Natural killer cell (primary cell): Measurements from ENCODE around the gene NEURL1B. TPM values are rescaled to one million over a fixed set of nuclear protein-coding genes. Genes with fewer than 3 reads are reported as not detected.

Source experiments
- ATAC-seq, 3 donors: fragments of 150-1000 bp in 2 of 3; fragments of 200-7000 bp in 1 of 3; cut with Tn5 transposase; 1 replicate in 1 of 3; 2 replicates in 2 of 3; pipeline ENCODE4 v1.10.0; 2021; ENCODE audit warnings: mild to moderate bottlenecking in 2 of 3, moderate library complexity in 2 of 3
- DNase-seq, 2 donors: peaks; one replicate each; pipeline versions ENCODE4 v3.0.0 to v3.0.0-alpha.2; 2013 to 2021; ENCODE audit warnings: mixed read lengths in 1 of 2
- H3K27ac ChIP-seq: one replicate; pipeline ENCODE4 v1.5.1; 2013; ENCODE audit warnings: mild to moderate bottlenecking, low read length
- H3K27me3 ChIP-seq: one replicate; pipeline ENCODE4 v1.6.1; 2013; ENCODE audit warnings: low read length; ENCODE audit not compliant: control insufficient read depth, insufficient read depth
- H3K36me3 ChIP-seq: one replicate; pipeline ENCODE4 v1.6.1; 2013; ENCODE audit warnings: low read length; ENCODE audit not compliant: control insufficient read depth, insufficient read depth
- H3K4me1 ChIP-seq: one replicate; pipeline ENCODE4 v1.6.1; 2013; ENCODE audit warnings: low read length; ENCODE audit not compliant: control insufficient read depth, insufficient read depth
- H3K4me3 ChIP-seq: one replicate; pipeline ENCODE4 v1.5.1; 2013; ENCODE audit warnings: low read length
- H3K9me3 ChIP-seq: one replicate; pipeline ENCODE4 v1.6.1; 2013; ENCODE audit warnings: low read length; ENCODE audit not compliant: control insufficient read depth, insufficient read depth
- H3K27ac Mint-ChIP-seq, 2 donors: one replicate each; pipeline ENCODE4 v1.8.0; 2022; ENCODE audit warnings: mild to moderate bottlenecking in 2 of 2, mixed read lengths in 2 of 2, moderate library complexity in 1 of 2
- H3K27me3 Mint-ChIP-seq, 2 donors: one replicate each; pipeline ENCODE4 v1.8.0; 2022; ENCODE audit warnings: low read depth in 2 of 2, mixed read lengths in 2 of 2
- H3K36me3 Mint-ChIP-seq: one replicate; pipeline ENCODE4 v1.8.0; 2022; ENCODE audit warnings: mixed read lengths
- H3K4me1 Mint-ChIP-seq, 2 donors: one replicate each; pipeline ENCODE4 v1.8.0; 2022; ENCODE audit warnings: mixed read lengths in 2 of 2
- H3K4me3 Mint-ChIP-seq: one replicate; pipeline ENCODE4 v1.8.0; 2022; ENCODE audit warnings: mild to moderate bottlenecking, moderate library complexity, mixed read lengths
- H3K9me3 Mint-ChIP-seq, 2 donors: one replicate each; pipeline ENCODE4 v1.8.0; 2022; ENCODE audit warnings: mixed read lengths in 2 of 2
- whole genome bisulfite sequencing: methylation state at CpG from one replicate; pipeline ENCODE4 v1.1.7; 2013; ENCODE audit warnings: missing lambda C conversion rate; ENCODE audit not compliant: insufficient coverage; 5-methylcytosine and 5-hydroxymethylcytosine counted together
- intact Hi-C: fragments of 100-400 bp; cut with micrococcal nuclease; formaldehyde crosslinking; loops from one replicate; pipeline ENCODE4 v1.14.2; 2022
- total RNA-seq, 4 donors: library from RNA; stranded (reverse); fragments of 120-200 nt in 1 of 4; gene quantifications; one replicate each; pipeline versions ENCODE4 v1.2.3 to v1.2.4, GENCODE V29; 2013 to 2022
- TF ChIP-seq, protein P1 (sequence below): fragments of 200-600 bp; IDR thresholded peaks from one replicate; pipeline ENCODE4 v1.8.0; 2022; ENCODE audit warnings: antibody characterized with exemption

Gene NEURL1B
- total RNA-seq, 3 donors from 2014 or later (not counting 1 experiment from before 2014, with no cell fraction given): 0.28 to 0.54 (median 0.45) TPM

DNA sequence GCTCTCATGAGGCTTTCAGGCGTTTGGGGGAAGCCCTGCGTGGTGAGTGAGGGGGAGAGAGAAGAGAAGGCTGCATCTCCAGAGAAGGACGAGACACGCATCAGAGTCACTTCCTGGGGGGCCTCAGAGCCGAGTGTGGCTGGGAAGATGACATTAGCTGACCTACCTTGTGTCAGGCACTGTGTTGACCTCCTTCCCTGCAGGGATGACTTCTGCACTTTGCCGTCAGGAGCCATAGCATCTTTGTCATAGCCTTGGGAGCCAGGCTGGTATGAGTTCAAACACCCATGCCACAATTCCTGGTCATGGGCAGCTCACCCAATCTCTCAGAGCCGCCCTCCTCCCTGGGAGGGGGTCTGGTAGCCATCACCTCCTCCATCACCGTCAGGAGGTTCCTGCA lies 17.3 kb downstream of the NEURL1B start:
- DNase-seq: no peak
- no peak overlapping the region for H3K4me3 Mint-ChIP-seq
- Histone ChIP-seq H3K36me3 (no peaks in the 10 kb centered on the region), H3K4me3 (no peak overlapping the region), H3K9me3 (peaks cover 9% of the 10 kb centered on the region), H3K27me3 (no peaks in the 10 kb centered on the region), H3K4me1 (no peaks in the 10 kb centered on the region), H3K27ac (no peak overlapping the region)
- peaks cover 3% of the 10 kb centered on the region in 2 donors for H3K9me3 Mint-ChIP-seq
- no peak overlapping the region for H3K27ac Mint-ChIP-seq
- H3K4me1 Mint-ChIP-seq: no peaks in the 10 kb centered on the region
- ATAC-seq: no peak
- TF ChIP-seq, protein P1, sequence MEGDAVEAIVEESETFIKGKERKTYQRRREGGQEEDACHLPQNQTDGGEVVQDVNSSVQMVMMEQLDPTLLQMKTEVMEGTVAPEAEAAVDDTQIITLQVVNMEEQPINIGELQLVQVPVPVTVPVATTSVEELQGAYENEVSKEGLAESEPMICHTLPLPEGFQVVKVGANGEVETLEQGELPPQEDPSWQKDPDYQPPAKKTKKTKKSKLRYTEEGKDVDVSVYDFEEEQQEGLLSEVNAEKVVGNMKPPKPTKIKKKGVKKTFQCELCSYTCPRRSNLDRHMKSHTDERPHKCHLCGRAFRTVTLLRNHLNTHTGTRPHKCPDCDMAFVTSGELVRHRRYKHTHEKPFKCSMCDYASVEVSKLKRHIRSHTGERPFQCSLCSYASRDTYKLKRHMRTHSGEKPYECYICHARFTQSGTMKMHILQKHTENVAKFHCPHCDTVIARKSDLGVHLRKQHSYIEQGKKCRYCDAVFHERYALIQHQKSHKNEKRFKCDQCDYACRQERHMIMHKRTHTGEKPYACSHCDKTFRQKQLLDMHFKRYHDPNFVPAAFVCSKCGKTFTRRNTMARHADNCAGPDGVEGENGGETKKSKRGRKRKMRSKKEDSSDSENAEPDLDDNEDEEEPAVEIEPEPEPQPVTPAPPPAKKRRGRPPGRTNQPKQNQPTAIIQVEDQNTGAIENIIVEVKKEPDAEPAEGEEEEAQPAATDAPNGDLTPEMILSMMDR: no peak
- intact Hi-C loops: no loop called here
- no peaks in the 10 kb centered on the region for H3K27me3 Mint-ChIP-seq
- WGBS: 61% methylated on average over 8 of the region's 8 CpGs
- no peaks in the 10 kb centered on the region for H3K36me3 Mint-ChIP-seq

DNA sequence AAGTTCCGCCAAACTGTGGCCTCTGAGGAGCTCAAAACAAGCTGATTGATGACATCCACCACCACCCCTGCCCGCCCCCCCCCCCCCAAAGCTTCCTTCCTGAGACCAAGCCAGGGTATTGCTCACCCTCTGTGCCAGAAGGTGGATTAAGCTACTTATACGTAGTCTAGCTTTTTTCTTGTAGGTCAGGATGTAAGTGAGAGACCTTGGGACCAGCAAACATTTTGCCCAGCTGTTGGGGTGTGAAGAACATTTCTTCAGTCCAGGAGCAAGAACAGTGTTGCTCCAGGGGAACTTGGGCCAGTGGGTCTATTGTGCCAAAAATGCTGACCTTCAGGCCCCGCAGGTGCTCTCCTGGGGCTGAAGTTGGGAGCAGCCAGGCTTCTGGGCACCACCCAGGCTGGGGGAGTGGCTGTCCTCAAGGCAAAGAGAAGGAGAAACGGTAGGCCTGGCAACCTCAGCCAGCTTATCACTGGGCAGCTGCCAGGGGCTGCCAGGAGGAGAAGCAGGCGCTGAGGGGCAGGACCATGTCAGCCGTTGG lies 18.0 kb downstream of the NEURL1B start:
- no peaks in the 10 kb centered on the region for H3K27me3 ChIP-seq
- DNase-seq (no peak), ATAC-seq (no peak)
- no peak overlapping the region for H3K4me3 Mint-ChIP-seq
- no peaks in the 10 kb centered on the region for H3K27me3 Mint-ChIP-seq
- H3K9me3 ChIP-seq: peaks cover 9% of the 10 kb centered on the region
- H3K27ac ChIP-seq: no peak overlapping the region
- WGBS: 60% methylated on average over 6 of the region's 7 CpGs
- H3K4me1 ChIP-seq: no peaks in the 10 kb centered on the region
- H3K27ac Mint-ChIP-seq: no peak overlapping the region
- no peaks in the 10 kb centered on the region for H3K36me3 Mint-ChIP-seq
- no peak overlapping the region for H3K4me3 ChIP-seq
- H3K36me3 ChIP-seq: no peaks in the 10 kb centered on the region
- peaks cover 3% of the 10 kb centered on the region in 2 donors for H3K9me3 Mint-ChIP-seq
- TF ChIP-seq, protein P1: no peak
- no peaks in the 10 kb centered on the region for H3K4me1 Mint-ChIP-seq
- intact Hi-C loops: no loop called here

DNA sequence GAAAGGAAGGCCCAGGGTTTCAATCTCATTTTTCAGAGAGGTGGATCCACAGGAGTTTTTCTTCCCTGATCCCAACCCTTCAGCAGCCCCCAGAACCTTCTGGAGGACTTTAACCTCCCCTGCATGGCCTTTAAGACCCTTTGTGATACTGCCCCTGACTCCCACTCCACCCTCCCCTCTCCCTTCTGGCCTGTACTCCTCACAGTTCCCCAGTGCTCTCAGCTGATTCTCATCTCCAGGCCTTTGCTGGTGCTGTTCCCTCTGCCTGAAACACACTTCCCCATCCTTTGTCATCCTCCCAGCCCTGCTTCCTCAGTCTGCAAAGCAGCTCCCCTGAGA lies 18.5 kb downstream of the NEURL1B start:
- no peak overlapping the region for H3K27ac ChIP-seq
- no peaks in the 10 kb centered on the region for H3K4me1 ChIP-seq
- H3K9me3 ChIP-seq: peaks cover 9% of the 10 kb centered on the region
- DNase-seq: no peak
- H3K27ac Mint-ChIP-seq: no peak overlapping the region
- H3K4me3 ChIP-seq: no peak overlapping the region
- H3K36me3 ChIP-seq: no peaks in the 10 kb centered on the region
- no peaks in the 10 kb centered on the region for H3K27me3 Mint-ChIP-seq
- no peaks in the 10 kb centered on the region for H3K27me3 ChIP-seq
- TF ChIP-seq, protein P1: no peak
- intact Hi-C loops: no loop called here
- ATAC-seq: no peak
- no peak overlapping the region for H3K4me3 Mint-ChIP-seq
- no peaks in the 10 kb centered on the region for H3K36me3 Mint-ChIP-seq
- no peaks in the 10 kb centered on the region for H3K4me1 Mint-ChIP-seq
- peaks cover 3% of the 10 kb centered on the region in 2 donors for H3K9me3 Mint-ChIP-seq

DNA sequence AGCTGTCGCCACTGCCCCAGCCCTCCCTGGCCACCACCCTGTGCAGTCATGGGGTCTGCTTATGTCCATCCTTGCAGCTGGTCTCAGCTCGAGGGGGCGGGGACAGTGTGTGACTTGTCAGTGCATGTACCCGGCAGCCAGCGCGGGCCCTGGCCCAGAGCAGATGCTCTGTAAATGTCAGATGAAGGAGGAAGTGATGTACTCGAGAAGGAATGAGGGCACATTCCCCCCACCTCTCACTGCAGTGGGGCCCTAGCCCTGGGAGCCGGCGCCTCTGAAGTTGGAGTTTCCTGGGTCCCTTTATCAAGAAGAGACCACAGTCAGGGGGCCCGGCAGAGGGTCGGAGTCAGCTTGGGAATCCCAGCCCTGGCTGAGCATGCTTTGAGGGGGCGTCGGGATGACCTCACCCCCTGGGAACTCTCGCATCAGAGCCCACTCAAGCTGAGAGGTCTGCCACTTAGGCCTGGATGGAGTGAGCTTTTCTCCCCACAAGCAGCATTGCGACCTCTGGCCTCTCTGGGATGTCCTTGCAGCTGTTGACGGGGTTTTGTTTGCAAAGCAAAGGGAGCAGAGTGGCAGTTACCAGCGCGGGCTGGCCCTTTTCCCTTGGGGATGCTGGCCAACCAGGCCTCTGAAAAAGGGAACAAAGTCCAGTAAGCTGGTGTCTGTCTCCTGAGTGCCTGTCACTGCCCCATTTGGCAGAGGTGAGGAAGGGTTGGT lies 19.0 kb downstream of the NEURL1B start:
- Mint-ChIP-seq H3K36me3 (no peaks in the 10 kb centered on the region), H3K27me3 (no peaks in the 10 kb centered on the region), H3K9me3 (peaks cover 3% of the 10 kb centered on the region in 2 donors), H3K4me1 (no peaks in the 10 kb centered on the region), H3K27ac (no peak overlapping the region), H3K4me3 (no peak overlapping the region)
- Histone ChIP-seq H3K36me3 (no peaks in the 10 kb centered on the region), H3K27ac (no peak overlapping the region), H3K4me3 (no peak overlapping the region), H3K9me3 (peaks cover 7% of the 10 kb centered on the region), H3K4me1 (no peaks in the 10 kb centered on the region), H3K27me3 (no peaks in the 10 kb centered on the region)
- peak in 1 of 3 donors; percentile 52 for ATAC-seq
- WGBS: 59% methylated on average over 15 of the region's 18 CpGs
- intact Hi-C loops: no loop called here
- TF ChIP-seq, protein P1: no peak
- no peak for DNase-seq
